Pancreas (tissue), 10 donors: Measurements from ENCODE around the gene B4GALT2. TPM values are rescaled to one million over a fixed set of nuclear protein-coding genes. Genes with fewer than 3 reads are reported as not detected.

ENCODE experiments used
- ATAC-seq, 4 donors: fragments of 200-7000 bp; cut with Tn5 transposase; one replicate each; pipeline versions ENCODE4 v1.8.0 to v1.9.1; 2020; ENCODE audit warnings: mild to moderate bottlenecking in 4 of 4, moderate library complexity in 4 of 4
- DNase-seq, 6 donors: peaks; one replicate each; pipeline ENCODE4 v3.0.0-alpha.2; 2020
- FAIRE-seq: peaks from 2 replicates; lab custom pipeline; 2012; peaks lifted over from hg19 to GRCh38; lab: Jason Lieb, UNC
- H3K27ac ChIP-seq, 4 donors: fragments of 200-600 bp; sonication (generic); 1 replicate in 3 of 4; 2 replicates in 1 of 4; pipeline versions ENCODE4 v1.5.0 to v1.8.0; 2020
- H3K27me3 ChIP-seq, 4 donors: fragments of 200-600 bp; one replicate each; pipeline ENCODE4 v1.8.0; 2021
- H3K36me3 ChIP-seq, 3 donors: fragments of 200-600 bp; sonication (generic) in 1 of 3; one replicate each; pipeline versions ENCODE4 v1.5.0 to v1.8.0; 2020 to 2021
- H3K4me1 ChIP-seq, 3 donors: fragments of 200-600 bp; one replicate each; pipeline ENCODE4 v1.8.0; 2021
- H3K4me3 ChIP-seq, 4 donors: fragments of 200-600 bp; sonication (generic) in 2 of 4; one replicate each; pipeline versions ENCODE4 v1.5.0 to v1.8.0; 2020 to 2021
- H3K9me3 ChIP-seq, 4 donors: fragments of 200-600 bp; one replicate each; pipeline ENCODE4 v1.8.0; 2021
- WGBS, 2 donors: extraction: QIAGEN DNeasy Blood & Tissue Kit; methylation state at CpG; one replicate each; pipeline ENCODE4 v1.1.7; 2013; 5-methylcytosine and 5-hydroxymethylcytosine counted together
- intact Hi-C, 3 donors: fragments of 100-400 bp; cut with DNase I; formaldehyde crosslinking; loops; one replicate each; pipeline versions ENCODE4 v1.11.1 to v1.14.2; 2022
- polyA plus RNA-seq, 2 donors: library from polyadenylated mRNA; stranded (reverse); fragments of 200-250 nt; gene quantifications; one replicate each; pipeline ENCODE4 v1.2.3, GENCODE V29; 2013
- total RNA-seq, 6 donors: library from RNA; stranded (reverse); fragmentation: NEBNext Ultra II Directional in 4 of 6; extraction: Animal tissue kit (Norgen Biotek cat#: 25700) in 4 of 6; gene quantifications; one replicate each; pipeline versions ENCODE4 v1.2.1 to v1.2.4, GENCODE V29; 2021 to 2023
- TF ChIP-seq, protein P1 (sequence below), 4 donors: fragments of 200-600 bp; sonication (generic) in 3 of 4; IDR thresholded peaks; one replicate each; pipeline versions ENCODE4 v1.5.0 to v1.8.0; 2021; ENCODE audit warnings: antibody characterized with exemption in 4 of 4
- donor health status: healthy with polysubstance abuse.
- donor health status: DM: no; HTN: no; CAD: no; lungs with moderate emphysema.
- donor health status: DM: no; HTN: no; CAD: no.
- donor health status: control.
- donor health status: control.
- donor health status: Bipolar disorder and iron deficiency.
- donor health status: DM: yes; HTN: yes; CAD: no.
- donor health status: DM: no; HTN: no; CAD: no.
- donor health status: DM: no; HTN: no; CAD: no.
- donor health status: DM: yes; HTN: yes; CAD: no.

The B4GALT2 gene
- total and polyA plus RNA-seq, 8 donors, result 16.7 to 36.7 (median 27.6) TPM

DNA sequence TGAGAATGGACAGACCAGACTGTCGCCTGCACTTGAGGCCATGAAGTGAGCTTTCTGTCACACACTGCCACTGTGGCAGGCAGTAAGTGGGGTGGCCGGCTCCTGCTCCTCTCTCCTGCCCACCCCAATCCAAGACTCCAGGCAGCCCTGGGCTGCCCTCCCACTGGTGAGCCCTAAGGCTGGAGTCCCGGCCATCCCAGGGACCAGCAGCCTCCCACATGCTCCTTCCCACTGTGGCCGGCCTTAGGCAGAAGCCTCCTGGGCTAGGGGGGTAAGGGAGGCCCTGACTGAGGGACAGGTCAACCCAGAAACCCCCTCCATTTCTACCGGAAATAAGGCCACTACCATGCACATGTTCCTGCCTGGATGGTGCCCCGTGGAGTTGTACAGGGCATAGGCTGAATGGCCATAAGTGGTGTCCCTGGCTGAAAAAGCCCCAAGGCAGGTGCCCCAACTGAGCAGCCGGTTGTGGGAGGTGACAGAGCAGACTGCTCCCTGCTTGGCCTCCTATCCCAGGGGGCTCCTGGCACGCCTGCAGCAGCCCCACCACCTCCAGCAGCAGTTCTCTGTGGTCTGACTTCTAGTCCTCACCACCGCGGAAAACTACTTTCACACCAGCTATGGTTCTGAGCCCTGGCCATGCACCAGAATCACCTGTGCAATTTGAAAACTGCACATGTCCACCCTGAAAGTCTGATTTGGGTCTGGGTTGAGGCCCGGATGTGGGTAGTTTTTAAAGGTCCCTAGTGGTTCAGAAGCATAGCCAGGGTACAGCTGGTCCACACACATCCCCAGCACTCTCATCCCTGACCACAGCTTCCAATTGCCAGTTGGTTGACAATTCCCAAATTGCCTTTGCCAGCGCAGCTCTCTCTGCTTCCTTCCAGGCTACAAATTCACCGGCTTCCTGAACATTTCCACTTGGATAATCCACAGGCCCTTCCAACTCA is 47.0 kb upstream of the B4GALT2 start:
- TF ChIP-seq, protein P1, sequence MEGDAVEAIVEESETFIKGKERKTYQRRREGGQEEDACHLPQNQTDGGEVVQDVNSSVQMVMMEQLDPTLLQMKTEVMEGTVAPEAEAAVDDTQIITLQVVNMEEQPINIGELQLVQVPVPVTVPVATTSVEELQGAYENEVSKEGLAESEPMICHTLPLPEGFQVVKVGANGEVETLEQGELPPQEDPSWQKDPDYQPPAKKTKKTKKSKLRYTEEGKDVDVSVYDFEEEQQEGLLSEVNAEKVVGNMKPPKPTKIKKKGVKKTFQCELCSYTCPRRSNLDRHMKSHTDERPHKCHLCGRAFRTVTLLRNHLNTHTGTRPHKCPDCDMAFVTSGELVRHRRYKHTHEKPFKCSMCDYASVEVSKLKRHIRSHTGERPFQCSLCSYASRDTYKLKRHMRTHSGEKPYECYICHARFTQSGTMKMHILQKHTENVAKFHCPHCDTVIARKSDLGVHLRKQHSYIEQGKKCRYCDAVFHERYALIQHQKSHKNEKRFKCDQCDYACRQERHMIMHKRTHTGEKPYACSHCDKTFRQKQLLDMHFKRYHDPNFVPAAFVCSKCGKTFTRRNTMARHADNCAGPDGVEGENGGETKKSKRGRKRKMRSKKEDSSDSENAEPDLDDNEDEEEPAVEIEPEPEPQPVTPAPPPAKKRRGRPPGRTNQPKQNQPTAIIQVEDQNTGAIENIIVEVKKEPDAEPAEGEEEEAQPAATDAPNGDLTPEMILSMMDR (IDR thresholded peaks at IDR 0.05), result no peak
- WGBS, 2 donors, result 85 to 88% methylated on average over 13 of the region's 13 CpGs
- ATAC-seq (no peak), DNase-seq (no peak), FAIRE-seq (no peak)
- H3K4me3 ChIP-seq, result no peak overlapping the region
- H3K9me3 ChIP-seq, result no peaks in the 10 kb centered on the region
- no peaks in the 10 kb centered on the region for H3K36me3 ChIP-seq
- no peak overlapping the region for H3K27ac ChIP-seq
- H3K4me1 ChIP-seq, result peaks cover 6 to 8% (median 8%) of the 10 kb centered on the region in 3 donors
- H3K27me3 ChIP-seq, result no peaks in the 10 kb centered on the region
- intact Hi-C loops, result loop anchor here in 2 of 3 donors (10.0 kb wide), 2 partner anchors 167 to 177 kb away; no protein-coding TSS in a partner anchor

- no peak for DNase-seq
- intact Hi-C loops, result loop anchor here in 2 of 3 donors (10.0 kb wide), 2 partner anchors 168 to 178 kb away; no protein-coding TSS in a partner anchor
- Histone ChIP-seq H3K36me3 (no peaks in the 10 kb centered on the region), H3K4me1 (peaks cover 6 to 9% (median 8%) of the 10 kb centered on the region in 3 donors), H3K9me3 (no peaks in the 10 kb centered on the region), H3K27me3 (no peaks in the 10 kb centered on the region), H3K4me3 (peak overlapping the region in 3 of 4 donors; percentile 18 to 51 (median 40)), H3K27ac (no peak overlapping the region)
- WGBS, 2 donors, result 20 to 26% methylated on average over 7 to 8 of the region's 8 CpGs
- peak in 2 of 4 donors; percentile 0 for ATAC-seq
- TF ChIP-seq, protein P1 (IDR thresholded peaks at IDR 0.05), result no peak
- FAIRE-seq, result no peak
These were observed 46.1 kb upstream of the B4GALT2 start for GRCh38 chr1:43932786-43933385.

DNA sequence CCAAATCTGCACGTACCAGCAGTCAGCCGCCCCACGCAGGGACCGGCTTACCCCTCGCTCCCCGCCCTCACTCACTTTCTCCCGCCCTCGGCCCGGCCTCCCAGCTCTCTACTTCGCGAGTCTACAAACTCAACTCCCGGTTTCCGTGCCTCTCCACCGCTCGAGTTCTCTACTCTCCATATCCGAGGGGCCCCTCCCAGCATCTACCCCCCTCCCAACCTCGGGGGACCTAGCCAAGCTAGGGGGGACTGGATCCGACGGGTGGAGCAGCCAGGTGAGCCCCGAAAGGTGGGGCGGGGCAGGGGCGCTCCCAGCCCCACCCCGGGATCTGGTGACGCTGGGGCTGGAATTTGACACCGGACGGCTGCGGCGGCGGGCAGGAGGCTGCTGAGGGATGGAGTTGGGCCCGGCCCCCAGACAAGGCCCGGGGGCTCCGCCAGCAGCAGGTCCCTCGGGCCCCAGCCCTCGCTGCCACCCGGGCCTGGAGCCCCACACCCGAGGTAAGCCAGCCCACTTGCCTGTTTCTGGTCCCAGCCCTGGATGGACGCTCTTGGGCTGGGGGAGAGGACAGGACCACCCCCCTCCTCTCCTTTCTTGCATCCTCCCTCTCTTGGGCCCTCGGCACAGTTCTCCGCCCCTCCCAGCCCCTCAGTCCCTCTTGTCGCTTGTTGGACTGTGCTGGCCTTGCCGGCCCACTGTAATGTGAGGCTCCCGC is 45.5 kb upstream of the B4GALT2 start, which contains the start of gene ARTN:
Gene ARTN, plus strand, starts transcription at position 416 of the 715 bp plus-strand sequence. CDS start 1,856 bp downstream, outside the sequence.
- peak; percentile 48 to 67 (median 54) for ATAC-seq
- H3K27ac ChIP-seq, result peak within 1 kb of the TSS in 1 of 4 donors; percentile 9

More for the DNA sequence above, 45.5 kb upstream of the B4GALT2 start, which contains the start of gene ARTN:
- TF ChIP-seq, protein P1 (IDR thresholded peaks at IDR 0.05), result no peak
- WGBS, 2 donors, result 1 to 2% methylated on average over 31 to 42 of the region's 42 CpGs
- intact Hi-C loops, result loop anchor here in 2 of 3 donors (10.0 kb wide), 2 partner anchors 169 to 179 kb away; no protein-coding TSS in a partner anchor
- DNase-seq, result peak; percentile 43 to 84 (median 60)
- no peak for FAIRE-seq
- H3K27me3 ChIP-seq, result no peaks in the 10 kb centered on the region
- H3K4me3 ChIP-seq, result peak within 1 kb of the TSS in 3 of 4 donors; percentile 18 to 51 (median 40)
- H3K9me3 ChIP-seq, result no peaks in the 10 kb centered on the region
- H3K36me3 ChIP-seq, result no peaks in the 10 kb centered on the region
- H3K4me1 ChIP-seq, result peaks cover 6 to 9% (median 8%) of the 10 kb centered on the region in 3 donors
